ENCODE results near the gene TENM3.

Gene TENM3

DNA sequence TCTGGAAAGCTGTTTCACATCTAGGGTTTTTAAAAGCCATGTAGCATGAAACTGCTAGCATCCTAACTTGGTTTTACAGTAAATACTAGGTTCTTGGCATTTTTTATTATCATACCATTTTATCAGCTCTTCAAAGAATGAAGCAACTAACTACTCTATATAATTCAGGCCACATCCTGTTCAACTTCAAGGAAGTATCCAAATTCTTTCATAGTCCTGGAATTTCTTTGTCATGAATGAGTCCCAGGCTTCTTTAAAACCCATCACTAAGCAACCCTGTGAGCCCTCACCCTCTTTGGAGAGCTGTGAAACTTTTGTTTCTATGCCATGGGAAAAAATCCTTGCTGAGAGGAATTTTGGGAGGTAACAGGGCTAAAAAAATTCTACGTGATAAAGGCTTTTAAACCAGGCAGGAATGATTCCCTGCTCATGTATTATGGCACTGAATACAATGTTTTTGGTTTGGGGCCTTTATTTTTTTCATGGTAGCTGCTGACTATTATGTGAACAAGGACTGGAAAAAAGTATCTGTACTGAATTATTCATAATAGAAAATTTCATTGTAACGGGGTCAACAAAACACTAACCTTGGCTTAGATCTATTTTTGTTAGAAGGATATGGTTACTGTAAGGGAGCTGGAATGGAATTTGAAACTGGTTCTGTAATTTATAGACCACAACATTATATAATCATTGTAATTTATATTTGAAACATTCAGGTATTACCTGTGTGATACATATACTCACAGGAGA lies 509.1 kb downstream of the TENM3 start:
- H3K9me2 ChIP-seq (ENCODE audit: low read depth, low read length): no peaks in the 10 kb centered on the region
- no peaks in the 10 kb centered on the region for H3K36me3 ChIP-seq (ENCODE audit: insufficient read depth, low read length)
- no peaks in the 10 kb centered on the region for H3F3A ChIP-seq (ENCODE audit: insufficient read depth, low read length)

DNA sequence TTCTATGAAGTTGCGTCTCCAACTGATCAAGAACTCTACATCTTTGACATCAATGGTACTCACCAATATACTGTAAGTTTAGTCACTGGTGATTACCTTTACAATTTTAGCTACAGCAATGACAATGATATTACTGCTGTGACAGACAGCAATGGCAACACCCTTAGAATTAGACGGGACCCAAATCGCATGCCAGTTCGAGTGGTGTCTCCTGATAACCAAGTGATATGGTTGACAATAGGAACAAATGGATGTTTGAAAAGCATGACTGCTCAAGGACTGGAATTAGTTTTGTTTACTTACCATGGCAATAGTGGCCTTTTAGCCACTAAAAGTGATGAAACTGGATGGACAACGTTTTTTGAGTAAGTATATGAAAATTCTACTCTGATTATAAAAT lies 511.7 kb downstream of the TENM3 start:
- H3K27me3 ChIP-seq (ENCODE audit: insufficient read depth, low read length): no peaks in the 10 kb centered on the region
- no peaks in the 10 kb centered on the region for H3K9me3 ChIP-seq (ENCODE audit: low read length)
- no peak overlapping the region for H2AFZ ChIP-seq (ENCODE audit: low read length)
- no peaks in the 10 kb centered on the region for H4K20me1 ChIP-seq (ENCODE audit: insufficient read depth, low read length)
- no peak overlapping the region for H3K4me3 ChIP-seq (ENCODE audit: low read depth, low read length, poor library complexity, severe bottlenecking)
- TF ChIP-seq CTCF (IDR thresholded peaks at IDR 0.05; ENCODE audit: low read length) (no peak), EZH2 (IDR thresholded peaks at IDR 0.05; ENCODE audit: borderline replicate concordance, low read length) (no peak)
- H3K4me1 ChIP-seq (ENCODE audit: insufficient read depth, low read length, severe bottlenecking): no peaks in the 10 kb centered on the region
- no peak overlapping the region for H3K27ac ChIP-seq (ENCODE audit: low read depth, low read length, poor library complexity, severe bottlenecking)
- no peaks in the 10 kb centered on the region for H3F3A ChIP-seq (ENCODE audit: insufficient read depth, low read length)
- no peak overlapping the region for H3K9ac ChIP-seq (ENCODE audit: low read length)
- H3K9me2 ChIP-seq (ENCODE audit: low read depth, low read length): no peaks in the 10 kb centered on the region
- no peaks in the 10 kb centered on the region for H3K79me2 ChIP-seq (ENCODE audit: insufficient read depth, low read length)
- no peaks in the 10 kb centered on the region for H3K36me3 ChIP-seq (ENCODE audit: insufficient read depth, low read length)
- H3K4me2 ChIP-seq (ENCODE audit: low read length): no peak overlapping the region

More for the DNA sequence above, 509.1 kb downstream of the TENM3 start:
- Histone ChIP-seq H2AFZ (ENCODE audit: low read length) (no peak overlapping the region), H3K4me3 (ENCODE audit: low read depth, low read length, poor library complexity, severe bottlenecking) (no peak overlapping the region), H4K20me1 (ENCODE audit: insufficient read depth, low read length) (no peaks in the 10 kb centered on the region), H3K9ac (ENCODE audit: low read length) (no peak overlapping the region), H3K9me3 (ENCODE audit: low read length) (no peaks in the 10 kb centered on the region), H3K27me3 (ENCODE audit: insufficient read depth, low read length) (no peaks in the 10 kb centered on the region), H3K79me2 (ENCODE audit: insufficient read depth, low read length) (no peaks in the 10 kb centered on the region), H3K4me1 (ENCODE audit: insufficient read depth, low read length, severe bottlenecking) (no peaks in the 10 kb centered on the region), H3K4me2 (ENCODE audit: low read length) (no peak overlapping the region), H3K27ac (ENCODE audit: low read depth, low read length, poor library complexity, severe bottlenecking) (no peak overlapping the region)
- TF ChIP-seq EZH2 (IDR thresholded peaks at IDR 0.05; ENCODE audit: borderline replicate concordance, low read length) (no peak), CTCF (IDR thresholded peaks at IDR 0.05; ENCODE audit: low read length) (no peak)

DNA sequence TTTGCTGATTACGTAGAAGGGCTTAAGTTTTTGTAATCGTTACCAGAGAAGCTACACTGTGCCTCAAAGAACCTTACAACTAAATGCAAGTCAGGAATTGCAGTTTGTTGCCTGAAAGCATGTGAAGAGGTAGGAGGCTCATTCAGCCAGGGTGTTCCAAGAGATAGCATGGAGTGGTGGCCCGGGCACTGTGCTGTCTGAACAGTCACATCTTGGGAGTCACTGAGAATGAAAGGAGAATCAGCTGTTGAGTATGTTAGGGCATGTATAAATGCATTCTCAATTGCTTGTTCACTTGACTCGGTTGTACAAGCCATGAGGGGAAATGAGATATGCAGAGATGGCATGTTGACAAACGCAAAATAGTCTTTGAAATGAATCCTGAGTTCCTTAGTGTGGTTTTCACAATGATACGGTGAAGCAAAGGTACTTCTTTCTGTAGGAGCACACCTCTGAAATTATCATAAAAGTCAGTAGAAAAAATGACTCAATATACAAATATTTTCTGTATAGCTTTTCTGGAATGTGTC lies 513.0 kb downstream of the TENM3 start:
- H4K20me1 ChIP-seq (ENCODE audit: insufficient read depth, low read length): no peaks in the 10 kb centered on the region
- H3K79me2 ChIP-seq (ENCODE audit: insufficient read depth, low read length): no peaks in the 10 kb centered on the region
- H2AFZ ChIP-seq (ENCODE audit: low read length): no peak overlapping the region
- no peak overlapping the region for H3K27ac ChIP-seq (ENCODE audit: low read depth, low read length, poor library complexity, severe bottlenecking)
- no peaks in the 10 kb centered on the region for H3K36me3 ChIP-seq (ENCODE audit: insufficient read depth, low read length)
- no peak overlapping the region for H3K9ac ChIP-seq (ENCODE audit: low read length)
- no peaks in the 10 kb centered on the region for H3K9me3 ChIP-seq (ENCODE audit: low read length)
- H3K4me3 ChIP-seq (ENCODE audit: low read depth, low read length, poor library complexity, severe bottlenecking): no peak overlapping the region
- no peak overlapping the region for H3K4me2 ChIP-seq (ENCODE audit: low read length)
- H3F3A ChIP-seq (ENCODE audit: insufficient read depth, low read length): no peaks in the 10 kb centered on the region
- TF ChIP-seq CTCF (IDR thresholded peaks at IDR 0.05; ENCODE audit: low read length) (no peak), EZH2 (IDR thresholded peaks at IDR 0.05; ENCODE audit: borderline replicate concordance, low read length) (no peak)
- H3K27me3 ChIP-seq (ENCODE audit: insufficient read depth, low read length): no peaks in the 10 kb centered on the region; the same call in 1 of the 2 replicates
- no peaks in the 10 kb centered on the region for H3K4me1 ChIP-seq (ENCODE audit: insufficient read depth, low read length, severe bottlenecking)
- no peaks in the 10 kb centered on the region for H3K9me2 ChIP-seq (ENCODE audit: low read depth, low read length)
